HepG2 (cell line): ENCODE measurements around the gene CDX2. TPM values are rescaled to one million over a fixed set of nuclear protein-coding genes. Genes with fewer than 3 reads are reported as not detected.

ENCODE experiments used
- BCL6 ChIP-seq: IDR thresholded peaks from 2 replicates; pipeline ENCODE4 v1.6.1; 2016; ENCODE audit warnings: missing genetic modification reagents, missing compliant biosample characterization
- EZH2 ChIP-seq: conservative IDR thresholded peaks from 2 replicates; pipeline ENCODE4 v1.6.1; 2012; ENCODE audit warnings: mild to moderate bottlenecking, low read depth, low read length, moderate library complexity
- MXD4 ChIP-seq: IDR thresholded peaks from 2 replicates; pipeline ENCODE4 v1.6.1; 2016; ENCODE audit warnings: mild to moderate bottlenecking, missing biosample characterization, missing genetic modification reagents
- RAD21 ChIP-seq: fragments of 450-650 bp; formaldehyde crosslinking; IDR thresholded peaks from 2 replicates; pipeline ENCODE4 v1.5.0; 2020; ENCODE audit warnings: mild to moderate bottlenecking
- ZFP36L2 ChIP-seq: sonication (generic); formaldehyde crosslinking; IDR thresholded peaks from 2 replicates; pipeline ENCODE4 v1.4.0; 2020; ENCODE audit warnings: missing genetic modification reagents
- ZMYM4 ChIP-seq: sonication (generic); formaldehyde crosslinking; IDR thresholded peaks from 2 replicates; pipeline ENCODE4 v1.8.1; 2023; ENCODE audit warnings: mild to moderate bottlenecking, missing genetic modification reagents
- ZNF44 ChIP-seq: sonication (generic); formaldehyde crosslinking; IDR thresholded peaks from 2 replicates; pipeline ENCODE4 v1.5.1; 2020; ENCODE audit warnings: mild to moderate bottlenecking, missing genetic modification reagents
- ZNF564 ChIP-seq: sonication (generic); formaldehyde crosslinking; IDR thresholded peaks from 2 replicates; pipeline ENCODE4 v1.8.1; 2023; ENCODE audit warnings: mild to moderate bottlenecking, missing genetic modification reagents
- ZNF709 ChIP-seq: sonication (generic); formaldehyde crosslinking; IDR thresholded peaks from 2 replicates; pipeline ENCODE4 v1.5.0; 2020; ENCODE audit warnings: mild to moderate bottlenecking, missing genetic modification reagents
- polyA plus RNA-seq, 8 experiments: library from polyadenylated mRNA; depleted of rRNA in 3 of 8; stranded (reverse) in 7 of 8; unstranded in 1 of 8; fragments of >200 nt; fragmentation: Illumina TruSeq in 4 of 8; extraction: Trizol in 4 of 8; gene quantifications; 2 replicates each; pipeline versions ENCODE4 v1.2.1 to v1.2.3, GENCODE V29; 2011 to 2016; ENCODE audit warnings: low read depth in 4 of 8, missing spikeins in 1 of 8, mixed read lengths in 1 of 8; ENCODE audit not compliant: insufficient read depth in 1 of 8
- total RNA-seq, 5 experiments: library from RNA; depleted of rRNA; stranded (reverse); fragments of >200 nt; fragmentation: Illumina TruSeq; extraction: Trizol; gene quantifications; 2 replicates each; pipeline ENCODE4 v1.2.3, GENCODE V29; 2016; ENCODE audit warnings: low read depth in 1 of 5
- TF ChIP-seq, protein P1 (sequence below): sonication (generic); formaldehyde crosslinking; IDR thresholded peaks from 2 replicates; pipeline ENCODE4 v1.8.1; 2022; ENCODE audit warnings: low read depth, mild to moderate bottlenecking, missing genetic modification reagents
- TF ChIP-seq, protein P2 (sequence below): sonication (generic); formaldehyde crosslinking; IDR thresholded peaks from 2 replicates; pipeline ENCODE4 v1.5.0; 2020; ENCODE audit warnings: mild to moderate bottlenecking, missing genetic modification reagents
- TF ChIP-seq, protein P3 (sequence below): sonication (generic); formaldehyde crosslinking; IDR thresholded peaks from 2 replicates; pipeline ENCODE4 v1.4.0; 2020; ENCODE audit warnings: mild to moderate bottlenecking, missing genetic modification reagents

CDX2 gene
- total and polyA plus RNA-seq, 2 of the 13 experiments (the other 11 are each of a cell fraction or from before 2014, with no cell fraction given): 0.04 TPM; not detected in 1

DNA sequence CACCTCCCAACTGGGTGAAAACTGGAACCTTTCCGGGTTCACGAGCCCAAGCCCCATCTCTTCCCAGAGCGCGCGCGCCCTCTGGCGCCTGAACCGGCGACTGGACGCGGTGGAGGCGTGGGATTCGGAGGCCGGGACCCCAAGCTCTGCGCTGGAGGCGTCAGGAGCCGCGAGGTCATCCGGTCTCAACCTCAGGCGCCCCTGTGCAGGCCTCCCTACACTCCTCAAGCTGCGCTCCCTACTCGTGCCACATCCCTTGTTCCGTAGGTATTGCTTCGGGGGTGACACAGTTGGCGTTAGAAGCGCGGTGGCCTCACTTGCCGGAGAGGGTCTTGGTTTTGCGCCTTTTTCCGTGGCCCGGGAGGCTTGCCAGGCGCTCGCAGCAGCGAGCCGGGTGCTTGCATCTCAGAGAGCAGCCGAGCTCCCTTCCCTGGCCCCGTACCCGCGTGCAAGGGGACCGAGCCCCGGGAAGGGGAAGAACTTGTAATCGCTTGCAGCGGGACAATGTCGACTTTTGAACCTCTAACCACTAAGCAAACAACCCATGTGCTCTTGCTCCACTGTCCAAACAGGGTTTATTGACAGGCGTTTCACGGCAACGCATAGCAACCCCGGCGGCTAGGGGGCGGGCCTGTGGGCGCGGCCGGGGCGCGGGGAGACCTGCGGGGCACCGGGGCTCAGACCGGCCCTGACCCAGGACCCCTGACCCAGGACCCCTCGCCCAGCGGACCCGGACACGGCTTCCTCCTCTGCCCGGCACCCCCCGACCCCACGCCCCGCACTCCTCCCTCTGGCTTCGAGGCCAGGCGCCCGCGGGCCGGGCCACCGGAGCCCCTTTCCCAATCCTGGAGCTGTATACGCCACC is 8.5 kb downstream of the CDX2 start (continued):
- TF ChIP-seq, protein P1, sequence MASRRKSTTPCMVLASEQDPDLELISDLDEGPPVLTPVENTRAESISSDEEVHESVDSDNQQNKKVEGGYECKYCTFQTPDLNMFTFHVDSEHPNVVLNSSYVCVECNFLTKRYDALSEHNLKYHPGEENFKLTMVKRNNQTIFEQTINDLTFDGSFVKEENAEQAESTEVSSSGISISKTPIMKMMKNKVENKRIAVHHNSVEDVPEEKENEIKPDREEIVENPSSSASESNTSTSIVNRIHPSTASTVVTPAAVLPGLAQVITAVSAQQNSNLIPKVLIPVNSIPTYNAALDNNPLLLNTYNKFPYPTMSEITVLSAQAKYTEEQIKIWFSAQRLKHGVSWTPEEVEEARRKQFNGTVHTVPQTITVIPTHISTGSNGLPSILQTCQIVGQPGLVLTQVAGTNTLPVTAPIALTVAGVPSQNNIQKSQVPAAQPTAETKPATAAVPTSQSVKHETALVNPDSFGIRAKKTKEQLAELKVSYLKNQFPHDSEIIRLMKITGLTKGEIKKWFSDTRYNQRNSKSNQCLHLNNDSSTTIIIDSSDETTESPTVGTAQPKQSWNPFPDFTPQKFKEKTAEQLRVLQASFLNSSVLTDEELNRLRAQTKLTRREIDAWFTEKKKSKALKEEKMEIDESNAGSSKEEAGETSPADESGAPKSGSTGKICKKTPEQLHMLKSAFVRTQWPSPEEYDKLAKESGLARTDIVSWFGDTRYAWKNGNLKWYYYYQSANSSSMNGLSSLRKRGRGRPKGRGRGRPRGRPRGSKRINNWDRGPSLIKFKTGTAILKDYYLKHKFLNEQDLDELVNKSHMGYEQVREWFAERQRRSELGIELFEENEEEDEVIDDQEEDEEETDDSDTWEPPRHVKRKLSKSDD (CRISPR knock-in tag): no peak
- TF ChIP-seq, protein P2, sequence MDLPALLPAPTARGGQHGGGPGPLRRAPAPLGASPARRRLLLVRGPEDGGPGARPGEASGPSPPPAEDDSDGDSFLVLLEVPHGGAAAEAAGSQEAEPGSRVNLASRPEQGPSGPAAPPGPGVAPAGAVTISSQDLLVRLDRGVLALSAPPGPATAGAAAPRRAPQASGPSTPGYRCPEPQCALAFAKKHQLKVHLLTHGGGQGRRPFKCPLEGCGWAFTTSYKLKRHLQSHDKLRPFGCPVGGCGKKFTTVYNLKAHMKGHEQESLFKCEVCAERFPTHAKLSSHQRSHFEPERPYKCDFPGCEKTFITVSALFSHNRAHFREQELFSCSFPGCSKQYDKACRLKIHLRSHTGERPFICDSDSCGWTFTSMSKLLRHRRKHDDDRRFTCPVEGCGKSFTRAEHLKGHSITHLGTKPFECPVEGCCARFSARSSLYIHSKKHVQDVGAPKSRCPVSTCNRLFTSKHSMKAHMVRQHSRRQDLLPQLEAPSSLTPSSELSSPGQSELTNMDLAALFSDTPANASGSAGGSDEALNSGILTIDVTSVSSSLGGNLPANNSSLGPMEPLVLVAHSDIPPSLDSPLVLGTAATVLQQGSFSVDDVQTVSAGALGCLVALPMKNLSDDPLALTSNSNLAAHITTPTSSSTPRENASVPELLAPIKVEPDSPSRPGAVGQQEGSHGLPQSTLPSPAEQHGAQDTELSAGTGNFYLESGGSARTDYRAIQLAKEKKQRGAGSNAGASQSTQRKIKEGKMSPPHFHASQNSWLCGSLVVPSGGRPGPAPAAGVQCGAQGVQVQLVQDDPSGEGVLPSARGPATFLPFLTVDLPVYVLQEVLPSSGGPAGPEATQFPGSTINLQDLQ (CRISPR knock-in tag): no peak
- TF ChIP-seq ZNF564 (CRISPR knock-in tag): 0 out of 2 replicates have a peak, but pooled peaks have one; percentile 85
- peak; percentile 89 for TF ChIP-seq MXD4 (CRISPR knock-in tag)
- TF ChIP-seq BCL6 (CRISPR knock-in tag): peak; percentile 97
- TF ChIP-seq ZMYM4 (CRISPR knock-in tag): peak; percentile 78
- TF ChIP-seq, protein P3, sequence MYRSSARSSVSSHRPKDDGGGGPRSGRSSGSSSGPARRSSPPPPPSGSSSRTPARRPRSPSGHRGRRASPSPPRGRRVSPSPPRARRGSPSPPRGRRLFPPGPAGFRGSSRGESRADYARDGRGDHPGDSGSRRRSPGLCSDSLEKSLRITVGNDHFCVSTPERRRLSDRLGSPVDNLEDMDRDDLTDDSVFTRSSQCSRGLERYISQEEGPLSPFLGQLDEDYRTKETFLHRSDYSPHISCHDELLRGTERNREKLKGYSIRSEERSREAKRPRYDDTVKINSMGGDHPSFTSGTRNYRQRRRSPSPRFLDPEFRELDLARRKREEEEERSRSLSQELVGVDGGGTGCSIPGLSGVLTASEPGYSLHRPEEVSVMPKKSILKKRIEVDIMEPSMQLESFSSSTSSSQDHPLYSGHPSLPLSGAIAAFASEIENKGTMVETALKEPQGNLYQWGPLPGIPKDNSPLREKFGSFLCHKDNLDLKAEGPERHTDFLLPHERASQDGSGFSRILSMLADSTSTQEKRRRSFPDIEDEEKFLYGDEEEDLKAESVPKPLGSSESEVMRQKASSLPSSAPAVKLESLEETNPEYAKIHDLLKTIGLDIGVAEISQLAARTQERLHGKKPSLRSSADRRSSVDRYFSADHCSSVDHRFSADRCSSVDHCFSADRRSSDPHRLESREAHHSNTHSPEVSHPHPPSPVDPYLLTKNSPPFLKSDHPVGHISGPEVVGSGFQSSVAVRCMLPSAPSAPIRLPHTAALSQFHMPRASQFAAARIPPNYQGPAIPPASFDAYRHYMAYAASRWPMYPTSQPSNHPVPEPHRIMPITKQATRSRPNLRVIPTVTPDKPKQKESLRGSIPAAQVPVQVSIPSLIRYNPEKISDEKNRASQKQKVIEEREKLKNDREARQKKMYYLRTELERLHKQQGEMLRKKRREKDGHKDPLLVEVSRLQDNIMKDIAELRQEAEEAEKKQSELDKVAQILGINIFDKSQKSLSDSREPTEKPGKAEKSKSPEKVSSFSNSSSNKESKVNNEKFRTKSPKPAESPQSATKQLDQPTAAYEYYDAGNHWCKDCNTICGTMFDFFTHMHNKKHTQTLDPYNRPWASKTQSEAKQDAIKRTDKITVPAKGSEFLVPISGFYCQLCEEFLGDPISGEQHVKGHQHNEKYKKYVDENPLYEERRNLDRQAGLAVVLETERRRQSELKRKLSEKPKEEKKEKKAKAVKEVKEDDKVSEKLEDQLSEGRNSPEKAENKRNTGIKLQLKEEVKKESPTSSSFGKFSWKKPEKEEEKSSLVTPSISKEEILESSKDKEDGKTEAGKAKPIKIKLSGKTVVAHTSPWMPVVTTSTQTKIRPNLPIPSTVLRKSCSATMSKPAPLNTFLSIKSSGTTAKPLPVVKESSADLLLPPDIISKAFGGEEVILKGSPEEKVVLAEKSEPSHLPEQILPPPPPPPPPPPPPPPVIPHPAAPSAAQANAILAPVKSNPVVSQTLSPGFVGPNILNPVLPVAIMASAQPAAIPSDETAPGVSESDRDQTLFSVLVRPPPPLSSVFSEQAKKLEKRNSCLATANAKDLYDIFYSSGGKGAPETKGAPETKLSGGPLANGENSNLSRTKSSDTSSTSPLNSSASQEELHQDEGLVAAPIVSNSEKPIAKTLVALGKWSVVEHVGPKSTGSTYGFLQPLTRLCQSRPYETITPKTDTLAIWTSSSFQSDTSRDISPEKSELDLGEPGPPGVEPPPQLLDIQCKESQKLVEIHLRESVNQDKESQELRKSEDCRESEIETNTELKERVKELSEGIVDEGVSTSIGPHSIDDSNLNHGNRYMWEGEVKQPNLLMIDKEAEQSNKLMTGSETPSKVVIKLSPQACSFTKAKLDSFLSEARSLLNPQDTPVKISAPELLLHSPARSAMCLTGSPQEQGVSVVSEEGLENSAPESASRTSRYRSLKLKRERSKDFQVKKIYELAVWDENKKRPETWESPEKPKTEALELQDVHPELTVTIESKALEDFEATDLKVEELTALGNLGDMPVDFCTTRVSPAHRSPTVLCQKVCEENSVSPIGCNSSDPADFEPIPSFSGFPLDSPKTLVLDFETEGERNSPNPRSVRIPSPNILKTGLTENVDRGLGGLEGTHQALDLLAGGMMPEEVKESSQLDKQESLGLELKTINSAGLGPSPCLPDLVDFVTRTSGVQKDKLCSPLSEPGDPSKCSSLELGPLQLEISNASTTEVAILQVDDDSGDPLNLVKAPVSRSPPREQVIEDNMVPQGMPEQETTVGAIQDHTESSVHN (CRISPR knock-in tag): peak; percentile 83; the same call in 1 of the 2 replicates
- no peak for TF ChIP-seq ZNF709 (CRISPR knock-in tag)
- no peak for TF ChIP-seq ZFP36L2 (CRISPR knock-in tag)
- no peak for TF ChIP-seq ZNF44 (CRISPR knock-in tag)
- no peak for TF ChIP-seq EZH2
- peak; percentile 81 for TF ChIP-seq RAD21
